GM19438 (cell line): ENCODE data around the gene STON1.
"Not testable (repeated sequence)": the region's sequence is repeated elsewhere in the genome, so short reads cannot be mapped to it uniquely, and the experiment has no call there.

Experiments used
- ATAC-seq: cut with Tn5 transposase; IDR thresholded peaks from one replicate; pipeline ENCODE4 v1.9.1; 2021; ENCODE audit warnings: low read depth; ENCODE audit not compliant: unreplicated experiment

STON1 gene

DNA sequence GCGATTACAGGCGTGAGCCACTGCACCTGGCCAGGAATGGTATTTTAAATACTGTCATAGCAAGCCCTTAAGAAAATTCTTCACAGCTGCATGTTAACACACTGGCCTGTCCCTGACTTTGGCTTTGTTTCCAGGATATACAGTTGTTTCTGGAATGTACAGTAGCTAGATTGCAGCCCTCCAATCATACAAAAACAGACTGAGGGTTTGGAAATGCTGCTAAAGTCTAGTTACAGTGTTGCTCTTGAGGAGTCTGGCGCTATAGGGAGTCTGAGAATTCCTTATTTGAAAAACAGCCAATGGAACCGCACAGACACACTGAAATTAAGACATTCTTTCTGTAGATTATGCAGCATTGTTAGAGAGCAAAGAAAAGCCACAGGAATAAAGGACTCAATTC is 37.7 kb downstream of the STON1 start:
- ATAC-seq = no peak

DNA sequence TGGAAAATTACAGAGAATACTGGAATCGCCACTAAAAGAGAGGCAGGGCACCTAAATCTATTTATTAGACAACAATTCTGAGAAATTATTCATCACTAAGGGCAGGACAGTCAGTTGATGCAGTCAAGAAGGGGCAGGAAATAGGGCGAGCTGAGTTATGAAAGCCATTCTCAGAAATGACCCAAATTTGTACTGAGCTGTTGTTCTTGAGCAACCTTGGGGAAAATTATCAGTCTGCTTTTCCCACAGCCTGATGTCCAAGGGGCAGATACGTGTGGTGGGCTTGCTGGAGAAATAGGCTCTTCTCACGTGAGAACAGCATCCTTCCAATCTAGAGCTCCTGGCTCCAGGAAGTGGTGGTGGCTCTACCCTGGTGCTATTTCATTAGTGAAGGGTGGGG is 38.6 kb downstream of the STON1 start:
- no peak for ATAC-seq

DNA sequence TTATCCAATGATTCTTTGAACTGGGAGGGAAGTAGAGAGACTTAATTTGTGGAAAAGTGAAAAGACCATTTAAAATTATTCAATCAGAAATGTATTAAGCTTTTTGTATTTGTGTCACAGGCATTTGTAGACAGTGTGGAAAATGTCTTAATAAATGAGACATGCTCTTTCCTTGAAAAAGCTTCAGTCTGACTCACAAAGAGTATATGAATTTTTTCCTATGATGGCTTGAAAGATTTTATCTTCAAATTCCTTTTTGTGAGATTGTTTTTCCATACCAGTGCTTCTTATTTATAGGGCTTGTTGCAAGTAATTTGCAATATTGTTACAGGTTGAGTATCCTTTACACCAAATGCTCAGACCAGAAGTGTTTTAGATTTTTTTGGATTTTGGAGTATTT is 39.5 kb downstream of the STON1 start:
- ATAC-seq = no peak

DNA sequence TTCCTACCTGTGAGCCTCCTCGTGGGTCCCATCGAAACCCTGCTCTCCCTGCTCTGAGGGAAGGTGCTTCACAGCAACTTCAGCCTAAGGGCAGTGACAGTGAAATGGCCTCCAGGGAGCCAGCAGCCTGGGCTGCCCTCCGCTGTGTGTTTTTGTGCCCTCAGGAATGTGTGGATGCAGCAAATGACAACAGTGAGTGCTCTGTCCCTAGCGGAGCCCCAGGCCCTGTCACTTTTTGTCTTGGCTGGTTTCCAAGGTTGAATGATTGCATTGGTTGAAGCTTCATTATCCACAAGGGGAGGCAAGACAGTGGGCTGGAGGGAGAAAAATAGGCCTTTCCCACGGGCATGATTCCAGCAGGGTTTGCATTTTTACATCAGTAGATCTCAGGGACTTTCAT is 42.9 kb downstream of the STON1 start:
- ATAC-seq = no peak

- no peak for ATAC-seq
Observed at GRCh38 chr2:48574353-48575287, 44.7 kb downstream of the STON1 start.

DNA sequence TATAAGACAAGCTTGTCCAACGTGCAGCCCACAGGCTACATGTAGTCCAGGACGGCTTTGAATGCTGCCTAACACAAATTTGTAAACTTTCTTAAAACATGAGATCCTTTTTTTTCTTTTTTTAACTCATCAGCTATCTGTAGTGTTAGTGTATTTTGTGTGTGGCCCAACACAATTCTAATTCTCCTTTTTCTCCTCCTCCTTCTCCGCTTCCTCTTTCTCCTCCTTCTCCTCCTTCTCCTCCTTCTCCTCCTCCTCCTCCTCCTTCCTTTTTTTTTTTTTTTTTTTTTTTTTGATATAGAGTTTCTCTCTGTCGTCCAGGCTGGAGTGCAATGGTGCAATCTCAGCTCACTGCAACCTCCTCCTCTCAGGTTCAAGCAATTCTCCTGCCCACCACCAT is 48.4 kb downstream of the STON1 start:
- no peak for ATAC-seq

GRCh38 chr2:48583961-48584360 is 54.0 kb downstream of the STON1 start:
- ATAC-seq = no peak

DNA sequence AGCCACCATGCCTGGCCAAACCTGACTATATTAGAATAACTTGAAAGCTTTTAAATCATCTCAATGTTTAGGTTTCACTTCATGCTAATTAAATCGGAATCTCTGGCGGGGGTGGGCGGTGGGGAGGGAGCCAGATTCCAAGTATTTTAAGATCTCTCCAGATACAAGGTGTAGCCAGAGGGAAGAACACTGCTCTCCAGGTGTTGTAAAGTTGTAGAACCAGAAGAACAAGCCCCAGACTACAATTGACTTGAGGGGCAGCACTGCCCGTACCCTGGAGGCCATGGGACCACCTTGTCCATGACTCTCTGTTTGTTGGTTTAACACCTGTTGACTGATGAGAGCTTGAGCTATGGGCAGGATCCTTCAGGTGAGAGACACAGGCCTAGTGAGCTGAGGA is 54.6 kb downstream of the STON1 start:
- no peak for ATAC-seq

DNA sequence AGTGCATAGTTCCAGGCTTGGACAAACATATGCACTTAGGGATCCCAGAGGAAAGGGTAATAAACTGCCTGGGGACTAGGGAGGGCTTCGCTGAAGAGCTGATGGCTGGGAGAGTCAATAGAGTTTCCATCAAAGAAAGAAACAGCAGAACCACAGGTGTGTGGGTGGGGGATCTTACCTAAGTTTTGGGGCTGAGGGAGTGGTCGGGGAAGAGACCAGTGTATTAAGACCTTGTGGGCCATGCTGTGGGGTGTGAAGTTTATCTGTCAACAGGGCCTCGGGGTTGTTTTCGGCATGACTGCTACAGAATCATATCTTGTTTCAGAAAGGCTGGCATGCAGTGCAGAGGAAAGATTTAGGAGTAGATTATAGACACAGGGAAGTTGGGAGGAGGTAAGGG is 56.5 kb downstream of the STON1 start:
- ATAC-seq = no peak

- ATAC-seq = no peak
Observed at GRCh38 chr2:48587560-48587959, 57.6 kb downstream of the STON1 start.

GRCh38 chr2:48587961-48588360 is 58.0 kb downstream of the STON1 start:
- ATAC-seq = no peak

GRCh38 chr2:48588745-48589144 is 58.8 kb downstream of the STON1 start:
- ATAC-seq = no peak

DNA sequence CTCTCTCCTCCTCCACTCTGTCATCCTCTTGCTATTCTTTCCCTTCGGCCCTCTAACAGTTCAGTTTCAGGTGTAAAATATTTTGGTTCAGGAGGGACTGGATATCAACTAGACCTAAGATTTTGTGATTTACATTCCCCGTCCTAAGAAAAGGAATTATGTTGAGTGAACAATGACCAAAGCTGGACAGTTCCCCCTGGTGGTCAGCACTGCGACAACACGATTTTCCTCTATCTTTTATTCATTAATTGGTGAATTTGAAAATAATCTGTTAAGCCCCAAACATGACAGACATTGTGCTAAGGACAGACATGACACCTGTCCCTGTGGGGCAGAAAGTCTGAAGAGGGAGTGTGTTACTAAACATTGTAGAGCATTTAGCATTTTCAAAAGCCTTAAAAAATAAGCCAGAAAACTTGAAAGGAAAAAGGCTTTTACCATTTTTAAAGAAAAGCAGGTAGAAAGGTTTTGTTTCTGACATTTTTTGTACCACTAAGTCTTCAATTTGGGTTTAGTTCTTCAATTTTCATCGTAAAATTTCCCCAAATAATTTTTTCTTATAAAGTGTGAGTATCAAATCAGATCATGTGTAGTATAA is 59.3 kb downstream of the STON1 start:
- no peak for ATAC-seq

DNA sequence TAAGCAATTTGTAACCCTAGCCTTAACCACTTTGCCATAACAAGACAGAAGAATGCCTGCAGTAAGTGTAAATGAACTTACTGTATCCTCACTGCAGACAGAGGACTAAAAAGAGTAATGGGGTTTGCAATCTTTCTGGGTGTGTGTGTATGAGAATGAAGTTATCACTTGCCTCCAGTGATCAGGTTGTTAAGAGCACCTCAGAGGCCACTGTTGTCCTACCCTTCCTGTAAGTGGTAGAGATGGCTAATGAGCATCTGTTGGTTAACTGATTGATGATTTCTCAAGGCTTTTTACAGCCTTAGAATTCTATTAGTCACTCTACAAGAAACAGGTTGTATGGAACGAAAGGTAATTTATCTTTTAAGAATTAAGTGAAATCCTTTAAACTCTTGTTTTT is 60.1 kb downstream of the STON1 start:
- no peak for ATAC-seq

DNA sequence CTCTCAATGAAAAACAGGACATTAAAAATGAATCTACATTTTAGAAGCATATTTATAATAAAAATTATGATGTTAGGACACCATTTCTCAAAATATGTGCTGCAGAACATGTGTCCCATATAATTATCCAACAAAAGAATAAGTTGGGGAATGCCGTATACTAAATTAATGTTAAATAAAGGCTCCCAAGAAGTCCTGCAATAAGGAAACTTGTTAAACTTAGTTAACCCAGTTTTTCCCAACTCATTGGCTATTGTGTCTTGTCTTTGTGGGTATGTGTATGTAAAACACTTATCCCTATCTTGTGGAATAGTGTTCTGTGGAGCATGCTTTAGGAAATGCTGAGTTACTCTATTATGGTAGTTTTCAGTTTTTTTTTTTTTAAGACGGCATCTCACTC is 62.1 kb downstream of the STON1 start:
- no peak for ATAC-seq

- ATAC-seq = not testable (repeated sequence)
Observed at GRCh38 chr2:48596751-48597150, 66.8 kb downstream of the STON1 start.

DNA sequence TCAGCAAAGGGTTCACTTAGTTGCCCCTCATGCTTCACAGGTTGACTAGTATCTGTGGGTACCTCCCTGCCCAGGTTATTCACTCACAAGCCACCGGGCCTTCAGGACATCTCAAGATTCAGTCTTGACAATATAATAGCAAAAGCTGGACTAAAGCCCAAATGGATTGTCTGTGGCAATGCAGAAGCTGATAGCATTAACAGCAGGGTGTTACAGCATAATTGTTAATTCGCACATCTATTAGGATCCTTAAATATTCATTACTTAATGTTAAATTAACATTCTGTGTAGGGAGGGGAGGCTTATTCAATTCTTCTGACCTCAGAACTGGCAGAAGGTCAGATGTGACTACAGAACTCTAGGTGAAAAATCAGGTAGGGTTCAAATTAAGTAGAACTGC is 67.5 kb downstream of the STON1 start:
- no peak for ATAC-seq

GRCh38 chr2:48600204-48600813 is 70.4 kb downstream of the STON1 start:
- ATAC-seq = no peak

- no peak for ATAC-seq
Observed at GRCh38 chr2:48600917-48601316, 71.0 kb downstream of the STON1 start.

- no peak for ATAC-seq
Observed at GRCh38 chr2:48601349-48601748, 71.4 kb downstream of the STON1 start.

DNA sequence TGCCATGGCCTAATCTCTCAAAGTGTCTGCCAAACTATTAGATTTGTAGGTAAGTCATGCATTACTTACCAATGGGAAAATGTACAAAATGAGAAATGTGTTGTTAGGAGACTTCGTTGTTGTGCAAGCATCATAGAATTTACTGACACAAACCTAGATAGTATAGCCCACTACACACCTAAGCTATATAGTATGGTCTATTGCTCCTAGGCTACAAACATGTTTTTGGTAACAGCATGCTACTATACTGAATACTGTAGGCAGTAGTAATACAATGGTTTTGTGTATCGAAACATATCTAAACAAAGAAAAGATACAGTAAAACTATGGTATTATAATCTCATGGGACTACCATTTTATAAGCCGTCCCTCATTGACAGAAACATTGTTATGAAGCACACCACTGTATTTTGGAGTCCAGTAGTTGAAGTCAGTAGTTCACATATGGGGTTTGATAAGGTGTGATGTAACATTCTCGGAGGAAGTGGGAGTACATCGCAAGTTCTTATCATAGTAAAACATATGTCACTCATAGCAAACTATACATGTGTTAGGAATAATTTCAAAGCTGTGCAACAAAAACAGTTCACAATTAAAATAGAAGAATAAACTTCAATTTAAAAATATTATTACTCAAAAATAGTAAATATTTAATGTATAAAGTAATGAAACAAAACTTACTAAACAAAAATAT is 75.7 kb downstream of the STON1 start:
- ATAC-seq = no peak
